B cell (primary cell): ENCODE data around the gene PARD3B. TPM values are rescaled to one million over a fixed set of nuclear protein-coding genes. Genes with fewer than 3 reads are reported as not detected.

Experiments used
- ATAC-seq: fragments of 200-7000 bp; cut with Tn5 transposase; one replicate; pipeline ENCODE4 v1.10.0; 2021; ENCODE audit warnings: low read depth, mild to moderate bottlenecking, moderate number of reproducible peaks, moderate library complexity
- CTCF ChIA-PET: fragments of 350-600 bp; sonication (Branson Sonifier 250); formaldehyde crosslinking; loops from one replicate; lab custom pipeline; 2021; ENCODE audit warnings: antibody characterized with exemption, inconsistent platforms; lab: Charles Lee
- POLR2A ChIA-PET: fragments of 350-600 bp; sonication (Branson Sonifier 250); formaldehyde crosslinking; loops from one replicate; lab custom pipeline; 2021; ENCODE audit warnings: antibody characterized with exemption; lab: Charles Lee
- DNase-seq: peaks from one replicate; pipeline ENCODE4 v3.0.0; 2013
- H2AFZ ChIP-seq: 2 replicates; pipeline ENCODE4 v1.6.1; 2012; ENCODE audit warnings: mild to moderate bottlenecking, low read depth, low read length; ENCODE audit not compliant: insufficient read depth, poor library complexity, severe bottlenecking
- H3K27ac ChIP-seq, 2 donors: 1 replicate in 1 of 2; 2 replicates in 1 of 2; pipeline ENCODE4 v1.5.1; 2012 to 2013; ENCODE audit warnings: low read length in 2 of 2, mild to moderate bottlenecking in 2 of 2, moderate library complexity in 1 of 2
- H3K27me3 ChIP-seq, 4 experiments: fragments of 200-600 bp in 1 of 4; sonication (generic) in 1 of 4; replicated peaks in 1 of 4; 1 replicate in 2 of 4; 2 replicates in 2 of 4; pipeline versions ENCODE4 v1.6.1 to v1.7.0; 2013 to 2016; ENCODE audit warnings: low read length in 3 of 4, mild to moderate bottlenecking in 2 of 4, mixed read lengths in 1 of 4, moderate library complexity in 1 of 4; ENCODE audit not compliant: insufficient read depth in 4 of 4, control insufficient read depth in 3 of 4; ENCODE audit errors: control extremely low read depth in 1 of 4
- H3K36me3 ChIP-seq, 2 experiments: replicated peaks in 1 of 2; 1 replicate in 1 of 2; 2 replicates in 1 of 2; pipeline versions ENCODE4 v1.6.1 to v1.7.1; 2013; ENCODE audit warnings: low read length in 1 of 2; ENCODE audit not compliant: insufficient read depth in 2 of 2, control insufficient read depth in 1 of 2; ENCODE audit errors: control extremely low read depth in 1 of 2, extremely low read depth in 1 of 2
- H3K4me1 ChIP-seq, 2 donors: fragments of 200-600 bp in 1 of 2; sonication (generic) in 1 of 2; 1 replicate in 1 of 2; 2 replicates in 1 of 2; pipeline versions ENCODE4 v1.5.1 to v1.6.1; 2013 to 2017; ENCODE audit warnings: low read length in 2 of 2; ENCODE audit not compliant: control insufficient read depth in 2 of 2, insufficient read depth in 2 of 2
- H3K4me2 ChIP-seq: replicated peaks from 2 replicates; pipeline ENCODE3; 2012; ENCODE audit warnings: mild to moderate bottlenecking, low read depth, low read length; ENCODE audit not compliant: poor library complexity, severe bottlenecking
- H3K4me3 ChIP-seq, 5 experiments: fragments of 200-600 bp in 1 of 5; sonication (generic) in 1 of 5; 1 replicate in 3 of 5; 2 replicates in 2 of 5; pipeline versions ENCODE4 v1.5.1 to v1.7.0; 2011 to 2016; ENCODE audit warnings: low read length in 4 of 5, mild to moderate bottlenecking in 4 of 5, low read depth in 2 of 5, control low read depth in 1 of 5, moderate library complexity in 1 of 5; ENCODE audit not compliant: insufficient read depth in 1 of 5; ENCODE audit errors: control extremely low read depth in 1 of 5, extremely low read depth in 1 of 5
- H3K79me2 ChIP-seq: fragments of 200-600 bp; sonication (generic); one replicate; pipeline ENCODE4 v1.6.0; 2016; ENCODE audit warnings: low read length; ENCODE audit not compliant: control insufficient read depth, insufficient read depth
- H3K9ac ChIP-seq: fragments of 200-600 bp; sonication (generic); 2 replicates; pipeline ENCODE4 v1.6.1; 2017; ENCODE audit warnings: mild to moderate bottlenecking, low read length, moderate library complexity
- H3K9me3 ChIP-seq, 3 donors: one replicate each; pipeline versions ENCODE4 v1.6.1 to v1.7.1; 2013; ENCODE audit warnings: low read length in 2 of 3; ENCODE audit not compliant: control insufficient read depth in 2 of 3, insufficient read depth in 1 of 3; ENCODE audit errors: control extremely low read depth in 1 of 3
- H4K20me1 ChIP-seq: 2 replicates; pipeline ENCODE4 v1.6.0; 2012; ENCODE audit warnings: mild to moderate bottlenecking, low read length; ENCODE audit not compliant: insufficient read depth, control insufficient read depth, poor library complexity, severe bottlenecking
- H3K27ac Mint-ChIP-seq: one replicate; pipeline ENCODE4 v1.8.0; 2021; ENCODE audit warnings: mixed read lengths
- H3K27me3 Mint-ChIP-seq: one replicate; pipeline ENCODE4 v1.8.0; 2021; ENCODE audit warnings: mixed read lengths
- H3K4me1 Mint-ChIP-seq: one replicate; pipeline ENCODE4 v1.8.0; 2021; ENCODE audit warnings: mixed read lengths
- H3K4me3 Mint-ChIP-seq: one replicate; pipeline ENCODE4 v1.8.0; 2021; ENCODE audit warnings: mixed read lengths
- H3K9me3 Mint-ChIP-seq: one replicate; pipeline ENCODE4 v1.8.0; 2022; ENCODE audit warnings: mixed read lengths; ENCODE audit not compliant: insufficient read depth
- EZH2 ChIP-seq: IDR thresholded peaks from 2 replicates; pipeline ENCODE4 v1.6.1; 2012; ENCODE audit warnings: borderline replicate concordance, low read depth, mild to moderate bottlenecking, moderate library complexity, low read length; ENCODE audit not compliant: insufficient read depth, poor library complexity, severe bottlenecking
- WGBS: methylation state at CpG from one replicate; pipeline ENCODE4 v1.1.5; 2013; ENCODE audit warnings: missing lambda C conversion rate; ENCODE audit not compliant: insufficient coverage; 5-methylcytosine and 5-hydroxymethylcytosine counted together
- intact Hi-C: fragments of 100-400 bp; cut with micrococcal nuclease; formaldehyde crosslinking; loops from one replicate; pipeline ENCODE4 v1.10.0; 2022
- polyA plus RNA-seq: library from polyadenylated mRNA; depleted of rRNA; stranded (reverse); fragments of >200 nt; gene quantifications from 2 replicates; pipeline ENCODE4 v1.2.3, GENCODE V29; 2012
- total RNA-seq, 2 donors: library from RNA; stranded (reverse); fragments of 120-200 nt in 1 of 2; gene quantifications; 1 replicate in 1 of 2; 2 replicates in 1 of 2; pipeline versions ENCODE4 v1.2.3 to v1.2.4, GENCODE V29; 2013 to 2022
- TF ChIP-seq, protein P1 (sequence below): fragments of 200-600 bp; IDR thresholded peaks from one replicate; pipeline ENCODE4 v1.8.0; 2022; ENCODE audit warnings: antibody characterized with exemption, mild to moderate bottlenecking

Gene PARD3B
- total and polyA plus RNA-seq, 2 donors (not counting 1 experiment from before 2014, with no cell fraction given): not detected

DNA sequence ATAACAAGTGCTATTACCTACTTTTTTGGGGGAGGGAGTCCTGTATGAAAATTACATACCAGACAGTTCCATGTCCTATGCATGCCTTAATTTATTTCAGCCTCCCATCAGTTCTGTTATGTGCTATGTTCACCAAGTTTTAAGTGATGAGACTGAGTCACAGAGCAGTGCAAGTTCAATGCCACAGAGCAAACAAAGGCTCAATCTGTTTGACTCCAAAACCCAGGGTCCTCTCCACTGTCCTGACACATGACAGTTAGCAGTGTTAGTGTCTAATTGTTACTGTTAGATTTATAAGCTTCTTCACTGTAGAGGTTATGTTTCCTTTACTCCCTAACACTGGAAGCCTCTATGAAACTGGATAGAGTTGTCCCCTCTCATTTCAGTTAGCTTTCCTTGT lies 498.0 kb downstream of the PARD3B start:
- intact Hi-C loops: no loop called here
- H3K4me3 Mint-ChIP-seq: no peak overlapping the region
- ChIA-PET CTCF (interaction anchor here (0.7 kb wide), 1 partner anchor 516 kb away, joined by 3 read pairs; no protein-coding TSS in a partner anchor), POLR2A (no interaction called here)
- Histone ChIP-seq H3K4me1 (no peaks in the 10 kb centered on the region), H3K9ac (no peak overlapping the region), H3K27me3 (no peaks in the 10 kb centered on the region), H3K36me3 (no peaks in the 10 kb centered on the region), H3K4me3 (no peak overlapping the region), H3K9me3 (no peaks in the 10 kb centered on the region), H3K4me2 (no peak overlapping the region), H2AFZ (no peak overlapping the region), H3K27ac (no peak overlapping the region), H3K79me2 (no peaks in the 10 kb centered on the region), H4K20me1 (no peaks in the 10 kb centered on the region)
- ATAC-seq: no peak
- H3K27ac Mint-ChIP-seq: no peak overlapping the region
- no peak for DNase-seq
- TF ChIP-seq, protein P1, sequence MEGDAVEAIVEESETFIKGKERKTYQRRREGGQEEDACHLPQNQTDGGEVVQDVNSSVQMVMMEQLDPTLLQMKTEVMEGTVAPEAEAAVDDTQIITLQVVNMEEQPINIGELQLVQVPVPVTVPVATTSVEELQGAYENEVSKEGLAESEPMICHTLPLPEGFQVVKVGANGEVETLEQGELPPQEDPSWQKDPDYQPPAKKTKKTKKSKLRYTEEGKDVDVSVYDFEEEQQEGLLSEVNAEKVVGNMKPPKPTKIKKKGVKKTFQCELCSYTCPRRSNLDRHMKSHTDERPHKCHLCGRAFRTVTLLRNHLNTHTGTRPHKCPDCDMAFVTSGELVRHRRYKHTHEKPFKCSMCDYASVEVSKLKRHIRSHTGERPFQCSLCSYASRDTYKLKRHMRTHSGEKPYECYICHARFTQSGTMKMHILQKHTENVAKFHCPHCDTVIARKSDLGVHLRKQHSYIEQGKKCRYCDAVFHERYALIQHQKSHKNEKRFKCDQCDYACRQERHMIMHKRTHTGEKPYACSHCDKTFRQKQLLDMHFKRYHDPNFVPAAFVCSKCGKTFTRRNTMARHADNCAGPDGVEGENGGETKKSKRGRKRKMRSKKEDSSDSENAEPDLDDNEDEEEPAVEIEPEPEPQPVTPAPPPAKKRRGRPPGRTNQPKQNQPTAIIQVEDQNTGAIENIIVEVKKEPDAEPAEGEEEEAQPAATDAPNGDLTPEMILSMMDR: no peak
- TF ChIP-seq EZH2: no peak
- no peaks in the 10 kb centered on the region for H3K4me1 Mint-ChIP-seq
- H3K27me3 Mint-ChIP-seq: no peaks in the 10 kb centered on the region
- H3K9me3 Mint-ChIP-seq: no peaks in the 10 kb centered on the region

DNA sequence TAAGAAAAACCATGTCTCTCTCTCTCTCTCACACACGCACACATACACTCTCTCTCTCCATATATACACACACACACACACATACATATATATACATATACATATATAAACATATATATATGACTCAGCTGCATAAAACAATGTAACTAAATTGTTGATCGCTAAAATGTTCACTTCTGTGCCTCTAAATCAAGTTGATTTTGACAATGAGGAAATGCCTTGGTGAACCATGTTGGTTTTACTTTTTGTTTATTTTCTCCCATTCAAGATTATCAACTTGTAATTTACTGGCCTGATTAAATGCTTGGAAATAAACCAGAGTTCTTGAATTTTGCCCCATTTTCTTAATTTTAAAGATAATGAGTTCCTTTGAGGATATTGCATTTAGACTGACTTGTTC lies 500.4 kb downstream of the PARD3B start:
- no peak overlapping the region for H3K27ac ChIP-seq
- H3K36me3 ChIP-seq: no peaks in the 10 kb centered on the region
- H3K4me1 ChIP-seq: no peaks in the 10 kb centered on the region
- no peak overlapping the region for H3K4me3 Mint-ChIP-seq
- WGBS: no CpG with 5 or more reads among the region's 2 CpGs
- no peak overlapping the region for H3K9ac ChIP-seq
- H3K27ac Mint-ChIP-seq: no peak overlapping the region
- H2AFZ ChIP-seq: no peak overlapping the region
- DNase-seq (no peak), ATAC-seq (no peak)
- no peak overlapping the region for H3K4me3 ChIP-seq
- ChIA-PET CTCF (no interaction called here), POLR2A (no interaction called here)
- no peaks in the 10 kb centered on the region for H3K9me3 ChIP-seq
- H3K27me3 Mint-ChIP-seq: no peaks in the 10 kb centered on the region
- H4K20me1 ChIP-seq: no peaks in the 10 kb centered on the region
- peaks cover 4% of the 10 kb centered on the region for H3K9me3 Mint-ChIP-seq
- H3K4me1 Mint-ChIP-seq: no peaks in the 10 kb centered on the region
- intact Hi-C loops: no loop called here
- no peaks in the 10 kb centered on the region for H3K79me2 ChIP-seq
- no peak overlapping the region for H3K4me2 ChIP-seq
- no peaks in the 10 kb centered on the region for H3K27me3 ChIP-seq
- TF ChIP-seq, protein P1: no peak
- no peak for TF ChIP-seq EZH2
